Osteocyte (in vitro differentiated cells): ENCODE data around the gene PHGDH. TPM values are rescaled to one million over a fixed set of nuclear protein-coding genes. Genes with fewer than 3 reads are reported as not detected.

ENCODE experiments used
- DNase-seq: peaks from one replicate; pipeline ENCODE4 v3.0.0; 2021; ENCODE audit warnings: mixed read lengths; ENCODE audit not compliant: unreplicated experiment; ENCODE audit errors: extremely low spot score
- H3K27ac Mint-ChIP-seq: one replicate; pipeline ENCODE4 v1.8.0; 2021; ENCODE audit warnings: mild to moderate bottlenecking, mixed read lengths; ENCODE audit not compliant: unreplicated experiment
- H3K27me3 Mint-ChIP-seq: one replicate; pipeline ENCODE4 v1.8.0; 2021; ENCODE audit warnings: mixed read lengths; ENCODE audit not compliant: unreplicated experiment
- H3K36me3 Mint-ChIP-seq: one replicate; pipeline ENCODE4 v1.8.0; 2021; ENCODE audit warnings: mixed read lengths; ENCODE audit not compliant: unreplicated experiment
- H3K4me1 Mint-ChIP-seq: one replicate; pipeline ENCODE4 v1.8.0; 2021; ENCODE audit warnings: mixed read lengths; ENCODE audit not compliant: unreplicated experiment
- H3K4me3 Mint-ChIP-seq: one replicate; pipeline ENCODE4 v1.8.0; 2021; ENCODE audit warnings: mild to moderate bottlenecking, moderate library complexity, mixed read lengths; ENCODE audit not compliant: unreplicated experiment
- H3K9me3 Mint-ChIP-seq: one replicate; pipeline ENCODE4 v1.8.0; 2021; ENCODE audit warnings: mixed read lengths; ENCODE audit not compliant: unreplicated experiment
- total RNA-seq: library from RNA; stranded (reverse); gene quantifications from 2 replicates; pipeline ENCODE4 v1.2.1, GENCODE V29; 2021
- TF ChIP-seq, protein P1 (sequence below): fragments of 200-600 bp; sonication (generic); IDR thresholded peaks from 2 replicates; pipeline ENCODE4 v1.5.0; 2021; ENCODE audit warnings: antibody characterized with exemption, mild to moderate bottlenecking, moderate library complexity

PHGDH gene
- total RNA-seq, 1 donor from 2014 or later, result 271 TPM

- Mint-ChIP-seq H3K36me3 (peaks cover 2% of the 10 kb centered on the region), H3K9me3 (peaks cover 8% of the 10 kb centered on the region)
These were observed 54.6 kb downstream of the PHGDH start for GRCh38 chr1:119766374-119766794.

DNA sequence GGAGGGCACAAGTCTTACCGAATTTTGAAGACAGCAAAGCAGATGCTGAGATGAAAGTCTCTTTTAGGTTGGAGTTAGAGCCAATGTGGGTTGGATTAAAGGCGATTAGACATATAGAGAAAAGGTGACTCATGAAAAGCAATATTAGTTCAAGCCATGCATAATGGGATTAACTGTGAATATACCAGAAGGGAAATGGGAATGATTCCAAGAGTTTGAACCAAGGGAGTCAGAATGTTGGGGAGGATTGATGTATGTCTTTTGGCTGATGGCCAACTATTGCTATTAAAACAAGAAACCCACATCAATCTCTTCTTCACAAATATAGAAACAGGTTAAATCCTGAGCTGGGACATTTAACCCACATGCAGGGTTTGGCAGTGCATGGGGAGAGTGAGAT lies 55.8 kb downstream of the PHGDH start:
- Mint-ChIP-seq H3K4me1 (no peaks in the 10 kb centered on the region), H3K27me3 (peaks cover 55% of the 10 kb centered on the region), H3K4me3 (no peak overlapping the region), H3K27ac (no peak overlapping the region), H3K9me3 (peaks cover 8% of the 10 kb centered on the region), H3K36me3 (peaks cover 2% of the 10 kb centered on the region)
- no peak for DNase-seq
- TF ChIP-seq, protein P1, sequence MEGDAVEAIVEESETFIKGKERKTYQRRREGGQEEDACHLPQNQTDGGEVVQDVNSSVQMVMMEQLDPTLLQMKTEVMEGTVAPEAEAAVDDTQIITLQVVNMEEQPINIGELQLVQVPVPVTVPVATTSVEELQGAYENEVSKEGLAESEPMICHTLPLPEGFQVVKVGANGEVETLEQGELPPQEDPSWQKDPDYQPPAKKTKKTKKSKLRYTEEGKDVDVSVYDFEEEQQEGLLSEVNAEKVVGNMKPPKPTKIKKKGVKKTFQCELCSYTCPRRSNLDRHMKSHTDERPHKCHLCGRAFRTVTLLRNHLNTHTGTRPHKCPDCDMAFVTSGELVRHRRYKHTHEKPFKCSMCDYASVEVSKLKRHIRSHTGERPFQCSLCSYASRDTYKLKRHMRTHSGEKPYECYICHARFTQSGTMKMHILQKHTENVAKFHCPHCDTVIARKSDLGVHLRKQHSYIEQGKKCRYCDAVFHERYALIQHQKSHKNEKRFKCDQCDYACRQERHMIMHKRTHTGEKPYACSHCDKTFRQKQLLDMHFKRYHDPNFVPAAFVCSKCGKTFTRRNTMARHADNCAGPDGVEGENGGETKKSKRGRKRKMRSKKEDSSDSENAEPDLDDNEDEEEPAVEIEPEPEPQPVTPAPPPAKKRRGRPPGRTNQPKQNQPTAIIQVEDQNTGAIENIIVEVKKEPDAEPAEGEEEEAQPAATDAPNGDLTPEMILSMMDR, result no peak

More at GRCh38 chr1:119766374-119766794, 54.6 kb downstream of the PHGDH start:
- peaks cover 53% of the 10 kb centered on the region for H3K27me3 Mint-ChIP-seq
- TF ChIP-seq, protein P1, result no peak
- no peak overlapping the region for H3K27ac Mint-ChIP-seq
- DNase-seq, result no peak
- H3K4me3 Mint-ChIP-seq, result no peak overlapping the region
- H3K4me1 Mint-ChIP-seq, result no peaks in the 10 kb centered on the region

GRCh38 chr1:119768778-119769177 lies 57.0 kb downstream of the PHGDH start, which contains the start of gene HMGCS2:
HMGCS2 (minus strand) TSS chr1:119768905; CDS start chr1:119768844, 61 bp downstream.
- Mint-ChIP-seq H3K4me1 (no peaks in the 10 kb centered on the region), H3K27ac (no peak within 1 kb of the TSS), H3K36me3 (peaks cover 4% of the 10 kb centered on the region), H3K4me3 (no peak within 1 kb of the TSS), H3K9me3 (peaks cover 8% of the 10 kb centered on the region), H3K27me3 (peaks cover 58% of the 10 kb centered on the region)
- no peak for DNase-seq
- TF ChIP-seq, protein P1, result no peak

- Mint-ChIP-seq H3K4me3 (no peak overlapping the region), H3K4me1 (no peaks in the 10 kb centered on the region), H3K27me3 (peaks cover 46% of the 10 kb centered on the region), H3K9me3 (no peaks in the 10 kb centered on the region), H3K27ac (no peak overlapping the region), H3K36me3 (peaks cover 2% of the 10 kb centered on the region)
- TF ChIP-seq, protein P1, result no peak
- DNase-seq, result no peak
These were observed 59.3 kb downstream of the PHGDH start for GRCh38 chr1:119771016-119771415.

DNA sequence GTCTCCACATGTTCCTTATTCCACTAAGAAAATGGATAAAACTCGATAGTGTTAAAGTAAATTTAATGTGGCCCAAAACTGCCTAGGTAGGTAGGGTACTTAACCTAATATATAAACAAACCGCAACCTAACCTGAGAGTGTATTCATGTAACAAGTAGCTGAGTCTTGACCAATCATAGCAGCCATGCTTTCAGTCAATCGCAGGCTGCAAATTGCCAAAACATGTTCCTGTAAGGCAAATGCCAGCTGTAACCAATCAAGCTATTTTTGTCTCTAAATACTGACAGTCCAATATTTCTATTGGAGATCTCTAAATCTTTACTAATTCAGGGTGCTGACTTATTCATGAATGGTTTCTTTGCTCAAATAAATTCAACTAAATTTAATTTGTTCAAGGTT lies 60.0 kb downstream of the PHGDH start:
- peaks cover 2% of the 10 kb centered on the region for H3K36me3 Mint-ChIP-seq
- no peaks in the 10 kb centered on the region for H3K4me1 Mint-ChIP-seq
- no peak overlapping the region for H3K4me3 Mint-ChIP-seq
- H3K9me3 Mint-ChIP-seq, result no peaks in the 10 kb centered on the region
- peaks cover 42% of the 10 kb centered on the region for H3K27me3 Mint-ChIP-seq
- DNase-seq, result no peak
- TF ChIP-seq, protein P1, result no peak
- H3K27ac Mint-ChIP-seq, result no peak overlapping the region
